ENCODE data around the gene CENPQ.

Gene CENPQ

DNA sequence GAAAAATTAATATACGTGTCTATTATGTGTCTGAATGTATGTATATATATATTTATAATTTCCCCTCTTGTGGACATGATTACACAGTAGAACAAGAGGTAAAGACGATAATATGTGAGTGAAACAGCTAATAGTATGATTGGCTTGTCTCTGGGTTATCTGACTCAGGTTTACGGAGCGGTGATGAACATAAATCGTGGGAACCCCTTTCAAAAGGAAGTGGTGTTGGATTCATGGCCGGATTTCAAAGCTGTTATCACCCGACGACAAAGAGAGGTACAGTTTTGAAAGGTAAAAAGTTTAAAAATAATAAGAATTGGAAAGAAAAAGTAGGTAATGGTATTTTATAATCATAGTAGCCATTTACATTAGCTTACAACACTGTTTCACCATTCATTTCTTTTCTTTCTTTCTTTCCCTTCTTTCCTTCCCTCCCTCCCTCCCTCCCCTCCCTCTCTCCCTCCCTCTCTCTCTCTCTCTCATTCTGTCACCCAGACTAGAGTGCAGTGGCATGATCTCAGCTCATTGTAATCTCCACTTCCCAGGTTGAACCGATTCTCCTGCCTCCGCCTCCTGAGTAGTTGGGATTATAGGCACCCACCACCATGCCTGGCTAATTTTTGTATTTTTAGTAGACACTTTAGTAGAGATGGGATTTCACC, 52.4 kb downstream of the CENPQ start:
- TF ChIP-seq, protein P1, sequence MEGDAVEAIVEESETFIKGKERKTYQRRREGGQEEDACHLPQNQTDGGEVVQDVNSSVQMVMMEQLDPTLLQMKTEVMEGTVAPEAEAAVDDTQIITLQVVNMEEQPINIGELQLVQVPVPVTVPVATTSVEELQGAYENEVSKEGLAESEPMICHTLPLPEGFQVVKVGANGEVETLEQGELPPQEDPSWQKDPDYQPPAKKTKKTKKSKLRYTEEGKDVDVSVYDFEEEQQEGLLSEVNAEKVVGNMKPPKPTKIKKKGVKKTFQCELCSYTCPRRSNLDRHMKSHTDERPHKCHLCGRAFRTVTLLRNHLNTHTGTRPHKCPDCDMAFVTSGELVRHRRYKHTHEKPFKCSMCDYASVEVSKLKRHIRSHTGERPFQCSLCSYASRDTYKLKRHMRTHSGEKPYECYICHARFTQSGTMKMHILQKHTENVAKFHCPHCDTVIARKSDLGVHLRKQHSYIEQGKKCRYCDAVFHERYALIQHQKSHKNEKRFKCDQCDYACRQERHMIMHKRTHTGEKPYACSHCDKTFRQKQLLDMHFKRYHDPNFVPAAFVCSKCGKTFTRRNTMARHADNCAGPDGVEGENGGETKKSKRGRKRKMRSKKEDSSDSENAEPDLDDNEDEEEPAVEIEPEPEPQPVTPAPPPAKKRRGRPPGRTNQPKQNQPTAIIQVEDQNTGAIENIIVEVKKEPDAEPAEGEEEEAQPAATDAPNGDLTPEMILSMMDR (IDR thresholded peaks at IDR 0.05; ENCODE audit: low read depth, low read length, missing control alignments), result no peak
- no peak for DNase-seq (ENCODE audit: low read depth)
- H3K4me3 ChIP-seq (ENCODE audit: low read depth, low read length), result no peak overlapping the region

DNA sequence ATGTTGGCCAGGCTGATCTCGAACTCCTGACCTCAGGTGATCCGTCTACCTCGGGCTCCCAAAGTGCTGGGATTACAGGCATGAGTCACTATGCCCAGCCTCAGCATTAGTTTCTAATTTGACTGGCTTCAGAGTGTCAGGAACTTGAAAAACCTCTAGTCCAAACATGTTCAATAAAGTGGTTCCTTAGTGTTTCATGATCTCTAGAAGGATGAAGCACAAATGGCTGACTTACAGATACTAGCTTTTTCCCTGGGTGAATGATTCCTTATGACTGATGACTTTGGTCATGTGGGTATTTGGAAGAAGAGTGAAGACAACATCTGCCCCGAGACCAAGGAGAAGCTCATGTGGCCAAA, 53.0 kb downstream of the CENPQ start:
- no peak overlapping the region for H3K4me3 ChIP-seq (ENCODE audit: low read depth, low read length)
- DNase-seq (ENCODE audit: low read depth), result no peak
- TF ChIP-seq, protein P1 (IDR thresholded peaks at IDR 0.05; ENCODE audit: low read depth, low read length, missing control alignments), result no peak

DNA sequence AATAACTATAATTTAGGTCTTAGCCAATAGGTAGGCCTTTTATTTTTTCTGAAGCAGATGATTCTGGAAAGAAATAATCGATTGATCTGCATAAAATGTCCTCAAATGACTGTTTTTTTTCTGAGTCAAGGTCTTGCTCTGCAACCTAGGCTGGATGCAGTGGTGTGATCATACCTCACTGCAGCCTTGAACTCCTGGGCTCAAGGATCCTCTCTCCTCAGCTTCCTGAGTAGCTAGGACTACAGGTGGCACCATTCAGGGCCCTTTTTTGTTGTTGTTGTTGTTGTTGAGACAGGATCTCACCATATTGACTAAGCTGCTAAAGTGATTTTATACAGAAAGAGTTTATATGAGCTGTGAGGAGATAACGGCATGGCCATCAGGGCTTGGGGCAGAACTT, 54.7 kb downstream of the CENPQ start:
- no peak for DNase-seq (ENCODE audit: low read depth)
- TF ChIP-seq, protein P1 (IDR thresholded peaks at IDR 0.05; ENCODE audit: low read depth, low read length, missing control alignments), result no peak
- H3K4me3 ChIP-seq (ENCODE audit: low read depth, low read length), result no peak overlapping the region

DNA sequence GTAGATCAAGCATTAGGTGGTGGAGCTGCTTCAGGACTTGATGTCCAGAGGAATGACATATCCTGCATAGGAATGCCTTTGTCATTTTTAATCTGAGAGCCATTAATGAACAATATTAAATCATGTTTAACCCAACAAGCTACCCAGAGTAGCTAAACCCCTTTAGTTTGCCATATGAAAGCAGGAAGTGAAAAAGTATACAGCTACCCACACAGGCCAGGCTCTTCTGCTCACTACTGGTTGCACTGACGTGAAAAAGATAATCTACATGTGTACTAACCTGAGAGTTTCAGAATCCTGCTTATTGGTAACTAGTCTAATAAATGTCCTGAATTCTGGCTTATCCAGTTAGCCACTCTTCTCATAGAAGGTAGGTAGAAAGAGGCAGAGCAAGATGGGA, 56.5 kb downstream of the CENPQ start:
- H3K4me3 ChIP-seq (ENCODE audit: low read depth, low read length), result no peak overlapping the region
- DNase-seq (ENCODE audit: low read depth), result no peak
- TF ChIP-seq, protein P1 (IDR thresholded peaks at IDR 0.05; ENCODE audit: low read depth, low read length, missing control alignments), result no peak

DNA sequence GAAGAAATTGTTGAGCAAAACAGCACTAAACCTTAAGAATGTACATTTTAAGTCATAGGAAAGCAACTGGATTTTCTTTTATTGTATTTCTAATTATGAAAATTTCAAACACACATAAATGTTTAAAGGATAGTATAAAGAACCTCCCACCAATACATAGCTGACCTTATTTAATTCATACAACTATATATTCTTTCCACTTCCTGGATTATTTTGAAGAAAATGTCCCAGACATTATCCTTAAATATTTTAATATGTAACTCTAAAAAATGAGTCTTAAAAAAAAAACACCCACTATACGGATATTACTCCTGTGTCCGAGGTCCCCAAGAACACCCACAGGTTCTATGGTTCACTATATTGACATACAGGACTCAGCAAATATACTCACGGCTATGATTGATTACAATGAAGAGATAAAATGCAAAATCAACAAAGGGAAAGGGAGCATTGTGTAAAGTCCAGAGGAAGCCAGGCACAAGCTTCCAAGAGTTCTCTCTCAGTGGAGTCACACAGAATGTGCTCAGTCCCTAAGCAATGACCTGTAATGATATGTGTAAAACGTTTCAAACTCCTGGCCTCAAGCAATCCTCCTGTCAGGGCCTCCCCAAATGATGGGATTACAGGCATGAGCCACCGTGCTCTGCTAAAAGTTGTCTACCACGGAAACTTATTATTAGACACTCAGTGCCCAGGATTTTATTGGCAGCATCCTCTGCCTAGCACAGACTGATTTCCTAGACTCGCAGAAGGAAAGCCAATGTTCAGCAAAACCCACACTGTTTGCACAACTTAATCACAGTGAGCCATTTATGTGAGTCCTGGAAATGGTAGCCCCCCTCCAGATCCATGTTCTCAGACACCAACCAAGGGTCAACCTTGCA, 59.8 kb downstream of the CENPQ start:
- TF ChIP-seq, protein P1 (IDR thresholded peaks at IDR 0.05; ENCODE audit: low read depth, low read length, missing control alignments), result no peak
- DNase-seq (ENCODE audit: low read depth), result no peak
- no peak overlapping the region for H3K4me3 ChIP-seq (ENCODE audit: low read depth, low read length)

DNA sequence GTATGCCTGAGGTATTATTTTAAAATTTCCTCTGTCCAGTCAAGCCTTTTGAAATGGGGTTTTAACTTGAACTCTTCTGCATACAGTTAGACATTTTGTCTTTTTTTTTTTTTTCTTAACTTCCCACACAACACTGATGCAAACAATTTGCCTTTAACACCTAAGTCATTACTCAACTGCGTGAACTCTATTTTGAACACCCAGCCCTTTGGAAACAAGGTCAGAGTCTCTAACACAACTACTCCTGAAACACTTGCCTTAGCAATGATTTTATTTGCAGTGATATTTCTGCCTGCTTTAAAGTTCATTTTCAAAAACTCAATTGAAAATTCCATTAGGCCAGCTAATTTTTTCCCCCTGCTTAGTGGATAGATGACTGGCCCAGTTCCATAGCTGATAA, 60.7 kb downstream of the CENPQ start:
- no peak overlapping the region for H3K4me3 ChIP-seq (ENCODE audit: low read depth, low read length)
- no peak for DNase-seq (ENCODE audit: low read depth)
- TF ChIP-seq, protein P1 (IDR thresholded peaks at IDR 0.05; ENCODE audit: low read depth, low read length, missing control alignments), result no peak
